Measurements from ENCODE around the gene CPM.

The CPM gene

GRCh38 chr12:68954811-68955210 lies 21.8 kb upstream of the CPM start:
- no peak for DNase-seq

GRCh38 chr12:68953536-68953935 lies 20.6 kb upstream of the CPM start:
- no peak for DNase-seq

GRCh38 chr12:68951652-68952051 lies 18.7 kb upstream of the CPM start:
- DNase-seq: no peak

GRCh38 chr12:68950511-68950910 lies 17.5 kb upstream of the CPM start:
- no peak for DNase-seq

- DNase-seq: no peak
Measured at GRCh38 chr12:68945255-68945654, 12.3 kb upstream of the CPM start.

GRCh38 chr12:68944296-68945076 lies 11.5 kb upstream of the CPM start:
- DNase-seq: no peak

GRCh38 chr12:68943848-68944247 lies 10.9 kb upstream of the CPM start:
- no peak for DNase-seq

- no peak for DNase-seq
Measured at GRCh38 chr12:68940731-68941130, 7.8 kb upstream of the CPM start.

- DNase-seq: no peak
Measured at GRCh38 chr12:68939505-68939904, 6.5 kb upstream of the CPM start.

GRCh38 chr12:68934392-68934791 lies 1.4 kb upstream of the CPM start:
- no peak for DNase-seq

GRCh38 chr12:68932128-68932960 lies 627 bp downstream of the CPM start:
- no peak for DNase-seq

GRCh38 chr12:68930178-68930577 lies 2.8 kb downstream of the CPM start:
- DNase-seq: no peak

- DNase-seq: no peak
Measured at GRCh38 chr12:68924546-68924945, 8.4 kb downstream of the CPM start.

- DNase-seq: no peak
Measured at GRCh38 chr12:68919581-68920239, 13.3 kb downstream of the CPM start.

- DNase-seq: no peak
Measured at GRCh38 chr12:68918960-68919359, 14.0 kb downstream of the CPM start.

GRCh38 chr12:68915055-68915454 lies 17.9 kb downstream of the CPM start:
- DNase-seq: no peak

GRCh38 chr12:68913682-68914081 lies 19.3 kb downstream of the CPM start:
- DNase-seq: no peak

GRCh38 chr12:68912916-68913315 lies 20.1 kb downstream of the CPM start:
- DNase-seq: no peak

- no peak for DNase-seq
Measured at GRCh38 chr12:68911197-68911718, 21.7 kb downstream of the CPM start.

- DNase-seq: no peak
Measured at GRCh38 chr12:68910128-68910527, 22.8 kb downstream of the CPM start.

- no peak for DNase-seq
Measured at GRCh38 chr12:68908076-68908475, 24.9 kb downstream of the CPM start.

GRCh38 chr12:68905733-68906132 lies 27.2 kb downstream of the CPM start:
- DNase-seq: no peak

GRCh38 chr12:68904351-68904962 lies 28.5 kb downstream of the CPM start:
- no peak for DNase-seq

All from NCI-H187 treated with DMSO at 0.1 percent for 48 hours (cell line).